Naive thymus-derived CD4-positive, alpha-beta T cell (primary cell): ENCODE data around the gene RNF151. TPM values are rescaled to one million over a fixed set of nuclear protein-coding genes. Genes with fewer than 3 reads are reported as not detected.
A peak's percentile ranks its signal among the peaks of the same experiment; 100 is the strongest.

Experiments
- ATAC-seq: fragments of 150-1000 bp; cut with Tn5 transposase; 2 replicates; pipeline ENCODE4 v1.10.0; 2021; ENCODE audit warnings: mild to moderate bottlenecking, moderate library complexity
- CTCF ChIA-PET: fragments of 350-600 bp; sonication (Branson Sonifier 250); formaldehyde crosslinking; loops from one replicate; lab custom pipeline; 2021; ENCODE audit warnings: antibody characterized with exemption; lab: Charles Lee
- POLR2A ChIA-PET: fragments of 350-600 bp; sonication (Branson Sonifier 250); formaldehyde crosslinking; loops from one replicate; lab custom pipeline; 2021; ENCODE audit warnings: antibody characterized with exemption, inconsistent platforms; lab: Charles Lee
- DNase-seq, 9 donors: peaks; one replicate each; pipeline versions ENCODE4 v3.0.0 to v3.0.0-alpha.2; 2020 to 2022; ENCODE audit warnings: mixed read lengths in 1 of 9
- H3K27ac ChIP-seq: one replicate; pipeline ENCODE4 v1.7.0; 2013; ENCODE audit warnings: mild to moderate bottlenecking, low read depth, low read length, moderate library complexity
- H3K27me3 ChIP-seq, 2 donors: one replicate each; pipeline ENCODE4 v1.7.0; 2013; ENCODE audit warnings: low read length in 2 of 2, mild to moderate bottlenecking in 2 of 2, moderate library complexity in 2 of 2; ENCODE audit not compliant: control insufficient read depth in 2 of 2, insufficient read depth in 2 of 2
- H3K36me3 ChIP-seq, 3 experiments: 1 replicate in 2 of 3; 2 replicates in 1 of 3; pipeline ENCODE4 v1.7.0; 2013; ENCODE audit warnings: low read length in 3 of 3, mild to moderate bottlenecking in 3 of 3, moderate library complexity in 1 of 3; ENCODE audit not compliant: insufficient read depth in 3 of 3, control insufficient read depth in 2 of 3
- H3K4me1 ChIP-seq, 2 donors: one replicate each; pipeline ENCODE4 v1.7.0; 2013; ENCODE audit warnings: low read length in 2 of 2, mild to moderate bottlenecking in 2 of 2, moderate library complexity in 1 of 2; ENCODE audit not compliant: control insufficient read depth in 2 of 2, insufficient read depth in 2 of 2
- H3K4me3 ChIP-seq: 2 replicates; pipeline ENCODE4 v1.7.0; 2013; ENCODE audit warnings: mild to moderate bottlenecking, low read length
- H3K9me3 ChIP-seq, 3 experiments: 1 replicate in 2 of 3; 2 replicates in 1 of 3; pipeline ENCODE4 v1.7.0; 2013; ENCODE audit warnings: low read length in 3 of 3; ENCODE audit not compliant: control insufficient read depth in 2 of 3
- H3K27ac Mint-ChIP-seq, 9 donors: one replicate each; pipeline ENCODE4 v1.8.0; 2020 to 2022; ENCODE audit warnings: mixed read lengths in 9 of 9, mild to moderate bottlenecking in 8 of 9, moderate library complexity in 5 of 9, inconsistent platforms in 2 of 9
- H3K27me3 Mint-ChIP-seq, 5 donors: one replicate each; pipeline ENCODE4 v1.8.0; 2021 to 2022; ENCODE audit warnings: mixed read lengths in 5 of 5, mild to moderate bottlenecking in 1 of 5
- H3K36me3 Mint-ChIP-seq, 5 donors: one replicate each; pipeline ENCODE4 v1.8.0; 2020 to 2022; ENCODE audit warnings: mixed read lengths in 5 of 5, mild to moderate bottlenecking in 3 of 5, inconsistent platforms in 1 of 5
- H3K4me1 Mint-ChIP-seq, 7 donors: one replicate each; pipeline ENCODE4 v1.8.0; 2020 to 2022; ENCODE audit warnings: mixed read lengths in 7 of 7, mild to moderate bottlenecking in 3 of 7, inconsistent platforms in 1 of 7
- H3K4me3 Mint-ChIP-seq, 10 donors: one replicate each; pipeline ENCODE4 v1.8.0; 2020 to 2022; ENCODE audit warnings: mild to moderate bottlenecking in 10 of 10, mixed read lengths in 10 of 10, moderate library complexity in 6 of 10, inconsistent platforms in 2 of 10
- H3K9me3 Mint-ChIP-seq, 11 donors: one replicate each; pipeline ENCODE4 v1.8.0; 2020 to 2022; ENCODE audit warnings: mixed read lengths in 11 of 11, mild to moderate bottlenecking in 4 of 11, inconsistent platforms in 1 of 11, moderate library complexity in 1 of 11
- intact Hi-C, 2 donors: fragments of 100-400 bp; cut with micrococcal nuclease; formaldehyde crosslinking; loops; one replicate each; pipeline ENCODE4 v1.15.1; 2023
- polyA plus RNA-seq, 2 donors: library from polyadenylated mRNA; unstranded; fragments of 300-500 nt; fragmentation: Illumina TruSeq; gene quantifications; one replicate each; pipeline ENCODE4 v1.2.3, GENCODE V29; 2021
- total RNA-seq, 6 experiments: library from RNA in 5 of 6; stranded (reverse) in 5 of 6; gene quantifications; 1 replicate in 5 of 6; 2 replicates in 1 of 6; pipeline ENCODE4 v1.2.3 and lab custom pipeline; 2021 to 2026

The RNF151 gene
- total and polyA plus RNA-seq, 7 experiments from 2014 or later, result 0.51 TPM; not detected in 6

- intact Hi-C loops, result loop anchor here in 1 of 2 donors (10.0 kb wide), 1 partner anchor 231 kb away; the partner anchor contains the start of gene E4F1
- Mint-ChIP-seq H3K4me1 (peaks cover 3 to 30% (median 22%) of the 10 kb centered on the region in 7 donors), H3K36me3 (peaks cover 0 to 9% (median 6%) of the 10 kb centered on the region in 5 donors), H3K27me3 (peaks cover 4 to 7% (median 6%) of the 10 kb centered on the region in 5 donors), H3K27ac (peak overlapping the region in 8 of 9 donors; percentile 37 to 90 (median 68)), H3K4me3 (peak overlapping the region in 6 of 10 donors; percentile 4 to 70 (median 27)), H3K9me3 (no peaks in the 10 kb centered on the region)
- H3K27ac ChIP-seq, result peak overlapping the region; percentile 33
- CTCF ChIA-PET, result interaction anchor here (0.5 kb wide), 1 partner anchor 889 kb away, joined by 3 read pairs; no protein-coding TSS in a partner anchor
- no peaks in the 10 kb centered on the region for H3K9me3 ChIP-seq
- POLR2A ChIA-PET, result interaction anchor here (1.2 to 3.7 kb wide), 7 partner anchors 8 to 162 kb away, joined by 3 to 30 read pairs (median 8); partner anchors contain the start of genes GFER, NDUFB10, RNF151 and RPS2
- no peak overlapping the region for H3K4me3 ChIP-seq
- DNase-seq (no peak), ATAC-seq (no peak)
- H3K4me1 ChIP-seq, result peaks cover 15 to 16% of the 10 kb centered on the region in 2 donors
- peaks cover 0 to 20% (median 0%) of the 10 kb centered on the region in 3 experiments for H3K36me3 ChIP-seq
- H3K27me3 ChIP-seq, result peaks cover 0 to 3% of the 10 kb centered on the region in 2 donors
These were observed 27.1 kb downstream of the RNF151 start for GRCh38 chr16:1993731-1994131.

DNA sequence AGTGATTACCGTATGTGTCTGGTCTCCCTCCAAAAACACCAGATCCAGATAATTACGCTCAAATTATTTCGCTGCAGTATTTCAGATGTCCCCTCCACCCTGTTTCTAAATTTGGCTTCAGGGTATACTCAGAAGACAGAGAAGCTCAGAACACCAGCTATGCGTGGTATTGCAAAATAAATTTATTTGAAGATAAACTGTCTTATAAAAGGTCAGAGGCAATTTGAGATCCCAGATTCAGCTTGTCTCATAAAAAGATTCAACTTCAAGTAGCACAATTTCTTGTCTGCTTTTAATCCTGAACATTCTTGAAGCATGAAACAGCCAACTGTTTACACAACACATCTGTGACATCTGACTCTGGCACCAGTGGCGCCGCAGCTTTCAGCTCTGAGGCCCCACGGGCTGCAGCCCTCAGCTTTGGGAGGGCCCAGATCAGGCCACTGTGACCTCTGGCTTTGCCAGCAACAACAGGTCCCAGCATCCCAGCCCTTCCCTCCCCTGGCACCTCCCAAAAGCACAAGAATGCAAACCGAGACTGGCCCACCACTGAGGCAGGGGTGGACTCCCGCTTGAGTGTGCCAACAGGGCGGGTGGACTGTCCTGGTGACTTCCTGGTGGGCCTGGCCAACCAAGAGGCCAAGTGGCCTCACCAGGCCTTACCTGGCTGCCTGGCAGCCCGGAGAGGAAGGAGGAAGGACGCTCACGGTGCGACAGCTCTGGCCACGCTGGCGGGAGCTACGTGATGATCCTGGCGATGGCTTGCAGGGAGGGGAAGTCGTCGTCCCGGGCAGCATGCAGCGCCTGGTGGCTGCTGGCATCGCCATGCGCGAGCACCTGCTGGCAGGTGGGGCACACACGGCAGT is 31.1 kb downstream of the RNF151 start:
- peaks cover 0 to 60% (median 5%) of the 10 kb centered on the region in 3 experiments for H3K36me3 ChIP-seq
- no peaks in the 10 kb centered on the region for H3K4me1 ChIP-seq
- ChIA-PET CTCF (interaction anchor here (0.6 kb wide), 1 partner anchor 9 kb away, joined by 3 read pairs; no protein-coding TSS in a partner anchor), POLR2A (interaction anchor here (1.0 kb wide), 1 partner anchor 33 kb away, joined by 3 read pairs; the partner anchor contains the start of gene RPS2)
- H3K9me3 ChIP-seq, result no peaks in the 10 kb centered on the region
- Mint-ChIP-seq H3K27me3 (no peaks in the 10 kb centered on the region), H3K4me1 (peaks cover 0 to 9% (median 5%) of the 10 kb centered on the region in 7 donors), H3K36me3 (peaks cover 0 to 10% (median 7%) of the 10 kb centered on the region in 5 donors), H3K4me3 (no peak overlapping the region), H3K27ac (peak overlapping the region in 1 of 9 donors; percentile 14), H3K9me3 (no peaks in the 10 kb centered on the region)
- H3K27me3 ChIP-seq, result no peaks in the 10 kb centered on the region
- intact Hi-C loops, result loop anchor here in 1 of 2 donors (10.0 kb wide), 1 partner anchor 227 kb away; the partner anchor contains the start of gene E4F1
- DNase-seq (no peak), ATAC-seq (no peak)
- H3K4me3 ChIP-seq, result no peak overlapping the region
- no peak overlapping the region for H3K27ac ChIP-seq

DNA sequence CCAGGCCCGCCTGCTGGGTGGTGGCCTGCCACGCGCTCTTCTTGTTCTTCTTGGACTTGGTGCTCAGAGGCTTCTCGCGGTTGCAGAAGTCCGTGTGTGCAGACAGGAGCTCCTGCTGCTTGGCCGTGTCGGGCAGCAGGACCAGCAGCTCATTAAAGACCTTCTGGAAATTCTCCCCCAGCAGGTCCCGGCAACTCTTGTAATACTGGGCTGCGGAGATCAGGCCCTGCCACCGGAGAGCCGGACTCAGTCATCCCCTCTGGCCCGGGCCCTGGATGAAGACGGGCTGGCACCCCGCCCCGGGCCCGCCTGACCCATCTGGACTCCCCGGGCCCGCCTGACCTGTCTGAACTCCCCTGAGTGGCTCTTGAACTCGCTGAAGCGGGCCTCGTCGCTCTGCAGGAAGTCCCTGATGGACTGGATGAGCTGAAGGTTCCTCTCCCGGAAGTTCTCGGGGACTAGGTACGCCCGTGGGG is 31.7 kb downstream of the RNF151 start:
- H3K4me1 Mint-ChIP-seq, result peaks cover 0 to 7% (median 4%) of the 10 kb centered on the region in 7 donors
- H3K9me3 Mint-ChIP-seq, result no peaks in the 10 kb centered on the region
- ChIA-PET CTCF (interaction anchor here (0.6 kb wide), 1 partner anchor 10 kb away, joined by 3 read pairs; no protein-coding TSS in a partner anchor), POLR2A (interaction anchor here (1.0 kb wide), 2 partner anchors 34 to 157 kb away, joined by 3 to 5 read pairs; partner anchors contain the start of genes RPS2 and TRAF7)
- H3K27me3 ChIP-seq, result no peaks in the 10 kb centered on the region
- no peaks in the 10 kb centered on the region for H3K9me3 ChIP-seq
- peaks cover 0 to 67% (median 5%) of the 10 kb centered on the region in 3 experiments for H3K36me3 ChIP-seq
- ATAC-seq, result no peak
- H3K4me3 Mint-ChIP-seq, result no peak overlapping the region
- no peak overlapping the region for H3K27ac ChIP-seq
- intact Hi-C loops, result loop anchor here in 1 of 2 donors (10.0 kb wide), 1 partner anchor 226 kb away; the partner anchor contains the start of gene E4F1
- H3K4me1 ChIP-seq, result no peaks in the 10 kb centered on the region
- peak overlapping the region in 1 of 9 donors; percentile 38 for H3K27ac Mint-ChIP-seq
- H3K4me3 ChIP-seq, result no peak overlapping the region
- H3K27me3 Mint-ChIP-seq, result no peaks in the 10 kb centered on the region
- peaks cover 0 to 10% (median 7%) of the 10 kb centered on the region in 5 donors for H3K36me3 Mint-ChIP-seq
- DNase-seq, result no peak

- DNase-seq, result peak in 1 of 9 donors; percentile 5
- H3K9me3 Mint-ChIP-seq, result no peaks in the 10 kb centered on the region
- H3K36me3 Mint-ChIP-seq, result peaks cover 0 to 10% (median 7%) of the 10 kb centered on the region in 5 donors
- ChIA-PET POLR2A (interaction anchor here (1.0 to 1.1 kb wide), 3 partner anchors 34 to 156 kb away, joined by 3 to 5 read pairs (median 3); partner anchors contain the start of genes MSRB1, RPS2 and TRAF7), CTCF (no interaction called here)
- ATAC-seq, result no peak
- no peaks in the 10 kb centered on the region for H3K9me3 ChIP-seq
- no peaks in the 10 kb centered on the region for H3K27me3 Mint-ChIP-seq
- no peak overlapping the region for H3K4me3 Mint-ChIP-seq
- H3K27ac ChIP-seq, result no peak overlapping the region
- peaks cover 0 to 69% (median 5%) of the 10 kb centered on the region in 3 experiments for H3K36me3 ChIP-seq
- no peak overlapping the region for H3K4me3 ChIP-seq
- H3K27ac Mint-ChIP-seq, result no peak overlapping the region
- intact Hi-C loops, result loop anchor here in 1 of 2 donors (10.0 kb wide), 1 partner anchor 226 kb away; the partner anchor contains the start of gene E4F1
- H3K4me1 ChIP-seq, result peaks cover 3 to 5% of the 10 kb centered on the region in 2 donors
- no peaks in the 10 kb centered on the region for H3K27me3 ChIP-seq
- peaks cover 0 to 7% (median 0%) of the 10 kb centered on the region in 7 donors for H3K4me1 Mint-ChIP-seq
These were observed 32.5 kb downstream of the RNF151 start for GRCh38 chr16:1998852-1999801.

DNA sequence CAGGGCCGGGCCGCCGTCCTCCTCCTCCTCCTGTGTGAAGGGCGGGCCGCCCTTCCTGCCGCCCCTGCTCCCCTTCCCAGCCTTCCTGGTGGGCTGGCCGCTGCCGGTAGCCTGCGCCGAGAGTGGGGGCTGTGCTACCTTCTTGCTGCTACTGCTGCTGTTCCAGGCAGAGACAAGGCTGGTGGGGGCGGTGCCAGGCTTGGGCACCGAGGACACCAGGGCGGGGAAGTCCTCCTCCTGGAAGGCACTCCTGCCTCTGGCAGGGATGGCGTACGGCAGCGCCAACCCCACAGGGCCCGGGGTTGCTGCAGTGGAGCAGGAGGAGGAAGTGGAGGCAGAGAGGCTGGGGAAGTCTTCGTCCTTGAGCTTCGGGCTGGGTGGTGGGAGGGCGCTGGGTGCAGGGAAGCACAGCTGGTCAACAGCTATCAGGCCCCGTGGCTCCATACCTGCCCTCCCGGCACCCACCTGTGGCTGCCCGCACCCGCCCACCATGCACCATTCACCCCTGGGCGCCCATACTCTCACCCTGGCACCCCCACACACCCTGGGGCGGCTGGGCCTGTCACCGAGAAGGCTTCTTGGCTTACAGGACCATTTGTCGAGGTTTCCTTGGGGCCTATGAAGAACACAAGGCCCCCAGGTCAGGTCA is 33.3 kb downstream of the RNF151 start:
- no peak overlapping the region for H3K4me3 ChIP-seq
- DNase-seq (no peak), ATAC-seq (no peak)
- peaks cover 6 to 12% of the 10 kb centered on the region in 2 donors for H3K4me1 ChIP-seq
- no peak overlapping the region for H3K27ac ChIP-seq
- intact Hi-C loops, result loop anchor here in 1 of 2 donors (10.0 kb wide), 1 partner anchor 225 kb away; the partner anchor contains the start of gene E4F1
- H3K36me3 ChIP-seq, result peaks cover 0 to 69% (median 5%) of the 10 kb centered on the region in 3 experiments
- Mint-ChIP-seq H3K36me3 (peaks cover 0 to 10% (median 7%) of the 10 kb centered on the region in 5 donors), H3K4me3 (no peak overlapping the region), H3K27ac (no peak overlapping the region), H3K27me3 (no peaks in the 10 kb centered on the region), H3K9me3 (no peaks in the 10 kb centered on the region), H3K4me1 (peaks cover 0 to 11% (median 0%) of the 10 kb centered on the region in 7 donors)
- no peaks in the 10 kb centered on the region for H3K27me3 ChIP-seq
- POLR2A ChIA-PET, result interaction anchor here (1.1 to 1.2 kb wide), 3 partner anchors 9 to 57 kb away, joined by 3 to 8 read pairs (median 3); partner anchors contain the start of gene MSRB1
- no peaks in the 10 kb centered on the region for H3K9me3 ChIP-seq
- CTCF ChIA-PET, result no interaction called here
